SK-N-SH treated with all-trans-retinoic acid at 6 μM for 48 hours (cell line): ENCODE measurements around the gene OPTN.

Source experiments
- BACH2 ChIP-seq: fragments of 250-450 bp; sonication (Bioruptor Pico); IDR thresholded peaks from 2 replicates; pipeline ENCODE4 v1.9.0; 2021; ENCODE audit warnings: mild to moderate bottlenecking, borderline replicate concordance
- CSDC2 ChIP-seq: fragments of 250-450 bp; sonication (Bioruptor Pico); IDR thresholded peaks from 2 replicates; pipeline ENCODE4 v1.5.0; 2020; ENCODE audit warnings: mild to moderate bottlenecking, moderate library complexity
- ESRRG ChIP-seq: fragments of 250-450 bp; sonication (Bioruptor Pico); IDR thresholded peaks from 2 replicates; pipeline ENCODE4 v1.6.1; 2021; ENCODE audit warnings: mild to moderate bottlenecking
- GLIS3 ChIP-seq: fragments of 250-450 bp; sonication (Bioruptor Pico); IDR thresholded peaks from 2 replicates; pipeline ENCODE4 v1.5.0; 2020; ENCODE audit warnings: mild to moderate bottlenecking, moderate library complexity
- ISL1 ChIP-seq: fragments of 250-450 bp; sonication (Bioruptor Pico); IDR thresholded peaks from 2 replicates; pipeline ENCODE4 v2.1.2; 2022; ENCODE audit warnings: mild to moderate bottlenecking, moderate library complexity
- PATZ1 ChIP-seq: fragments of 250-450 bp; sonication (Bioruptor Pico); IDR thresholded peaks from 2 replicates; pipeline ENCODE4 v1.8.0; 2020; ENCODE audit warnings: mild to moderate bottlenecking, moderate library complexity, borderline replicate concordance
- RARB ChIP-seq: fragments of 250-450 bp; sonication (Bioruptor Pico); IDR thresholded peaks from 2 replicates; pipeline ENCODE4 v1.8.0; 2021; ENCODE audit warnings: mild to moderate bottlenecking, moderate library complexity
- TOX ChIP-seq: fragments of 250-450 bp; sonication (Bioruptor Pico); IDR thresholded peaks from 2 replicates; pipeline ENCODE4 v1.8.0; 2021; ENCODE audit warnings: mild to moderate bottlenecking, moderate library complexity, borderline replicate concordance
- TSHZ2 ChIP-seq: fragments of 250-450 bp; sonication (Bioruptor Pico); IDR thresholded peaks from 2 replicates; pipeline ENCODE4 v1.5.0; 2020; ENCODE audit warnings: mild to moderate bottlenecking, moderate library complexity
- ZFP3 ChIP-seq: fragments of 250-450 bp; sonication (Bioruptor Pico); IDR thresholded peaks from 2 replicates; pipeline ENCODE4 v1.5.0; 2020; ENCODE audit warnings: mild to moderate bottlenecking, moderate library complexity
- ZFP30 ChIP-seq: fragments of 450-650 bp; formaldehyde crosslinking; IDR thresholded peaks from 2 replicates; pipeline ENCODE4 v1.5.0; 2022; ENCODE audit warnings: mild to moderate bottlenecking, moderate library complexity
- ZNF70 ChIP-seq: fragments of 450-650 bp; formaldehyde crosslinking; IDR thresholded peaks from 2 replicates; pipeline ENCODE4 v1.5.0; 2020; ENCODE audit warnings: mild to moderate bottlenecking, moderate library complexity

- no peak for TF ChIP-seq TOX (CRISPR knock-in tag)
- no peak for TF ChIP-seq ZFP3 (CRISPR knock-in tag)
- TF ChIP-seq GLIS3 = no peak
- no peak for TF ChIP-seq CSDC2 (CRISPR knock-in tag)
- no peak for TF ChIP-seq ZFP30 (CRISPR knock-in tag)
- no peak for TF ChIP-seq PATZ1 (CRISPR knock-in tag)
- no peak for TF ChIP-seq ISL1 (CRISPR knock-in tag)
- TF ChIP-seq BACH2 = no peak
- TF ChIP-seq ESRRG (CRISPR knock-in tag) = no peak
- TF ChIP-seq RARB (CRISPR knock-in tag) = no peak
- TF ChIP-seq ZNF70 (CRISPR knock-in tag) = no peak
- no peak for TF ChIP-seq TSHZ2 (CRISPR knock-in tag)
Observed at GRCh38 chr10:13056456-13057077, 43.4 kb upstream of the OPTN start.
